HG03175 (cell line): ENCODE results near the gene NDUFA8.

Experiments
- ATAC-seq: cut with Tn5 transposase; IDR thresholded peaks from one replicate; pipeline ENCODE4 v1.9.1; 2021; ENCODE audit warnings: mild to moderate bottlenecking, moderate library complexity; ENCODE audit not compliant: unreplicated experiment

NDUFA8 gene

DNA sequence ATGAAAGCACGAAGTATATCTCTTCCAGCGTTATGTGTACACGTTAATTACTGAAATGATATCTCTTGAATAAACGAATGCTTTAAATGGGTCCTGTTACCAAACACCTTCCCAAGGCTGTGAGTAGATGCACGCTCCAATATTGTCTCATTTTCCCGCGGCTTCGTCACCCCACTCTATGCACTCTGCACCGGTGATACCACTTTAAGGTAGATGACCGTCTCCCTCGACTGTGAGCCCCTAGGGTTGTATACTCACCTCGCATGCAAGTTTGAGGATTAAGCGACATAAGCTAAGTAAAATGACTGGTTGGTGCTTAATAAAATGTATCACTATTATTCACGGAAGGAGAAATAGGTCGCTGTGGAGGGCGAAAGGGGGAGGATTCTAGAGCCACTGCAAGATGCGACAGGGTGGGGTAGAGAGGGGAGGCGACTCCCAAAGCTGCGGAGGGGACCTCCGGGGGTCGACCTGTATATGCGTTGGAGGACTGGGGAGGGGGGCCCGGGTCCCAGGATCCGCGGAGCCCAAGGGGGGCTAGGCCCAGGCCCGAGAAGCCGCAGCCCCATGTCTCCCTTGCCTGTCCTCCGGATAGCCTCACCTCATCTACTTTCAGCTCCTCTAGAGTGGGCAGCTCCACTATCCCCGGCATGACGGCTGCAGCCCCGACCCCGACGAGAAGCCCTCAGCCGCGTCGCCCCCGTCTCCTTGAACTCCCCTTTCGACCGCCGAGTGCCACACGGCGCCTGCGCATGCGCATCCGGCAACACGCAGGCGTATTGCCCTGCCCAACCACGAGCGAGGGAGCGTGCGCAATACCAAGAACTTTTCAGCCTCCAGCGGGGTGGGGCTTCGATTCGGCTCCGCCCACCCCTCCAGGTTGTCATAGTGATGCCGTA, at the start of gene NDUFA8, which contains the start of gene MORN5:
Gene NDUFA8, minus strand, starts transcription at position 754 of the 899 bp plus-strand sequence. Its CDS starts 102 bp downstream, at position 652.
Gene MORN5, plus strand, starts transcription at position 883 of the 899 bp plus-strand sequence. CDS start 65 bp downstream, outside the sequence.
- peak; percentile 95 for ATAC-seq

DNA sequence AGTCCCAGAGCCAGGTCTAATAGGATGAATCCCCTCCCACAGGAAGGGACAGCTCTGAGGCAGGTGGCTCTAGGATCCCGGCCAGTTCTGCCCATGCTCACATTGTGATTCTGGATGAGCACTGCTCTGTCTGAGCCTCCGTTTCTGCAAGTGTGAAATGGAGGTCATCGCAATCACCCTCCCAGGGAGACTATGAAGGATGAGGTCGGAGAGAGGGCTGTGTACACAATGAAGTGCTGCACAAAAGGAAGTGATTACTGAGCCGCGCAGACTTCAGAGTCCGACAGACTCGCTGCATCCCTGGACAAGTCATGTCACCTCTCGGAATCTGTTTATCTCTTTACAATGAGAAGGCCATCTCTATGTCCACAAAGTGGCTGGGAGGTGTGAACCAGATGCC, 47.5 kb upstream of the NDUFA8 start:
- no peak for ATAC-seq

DNA sequence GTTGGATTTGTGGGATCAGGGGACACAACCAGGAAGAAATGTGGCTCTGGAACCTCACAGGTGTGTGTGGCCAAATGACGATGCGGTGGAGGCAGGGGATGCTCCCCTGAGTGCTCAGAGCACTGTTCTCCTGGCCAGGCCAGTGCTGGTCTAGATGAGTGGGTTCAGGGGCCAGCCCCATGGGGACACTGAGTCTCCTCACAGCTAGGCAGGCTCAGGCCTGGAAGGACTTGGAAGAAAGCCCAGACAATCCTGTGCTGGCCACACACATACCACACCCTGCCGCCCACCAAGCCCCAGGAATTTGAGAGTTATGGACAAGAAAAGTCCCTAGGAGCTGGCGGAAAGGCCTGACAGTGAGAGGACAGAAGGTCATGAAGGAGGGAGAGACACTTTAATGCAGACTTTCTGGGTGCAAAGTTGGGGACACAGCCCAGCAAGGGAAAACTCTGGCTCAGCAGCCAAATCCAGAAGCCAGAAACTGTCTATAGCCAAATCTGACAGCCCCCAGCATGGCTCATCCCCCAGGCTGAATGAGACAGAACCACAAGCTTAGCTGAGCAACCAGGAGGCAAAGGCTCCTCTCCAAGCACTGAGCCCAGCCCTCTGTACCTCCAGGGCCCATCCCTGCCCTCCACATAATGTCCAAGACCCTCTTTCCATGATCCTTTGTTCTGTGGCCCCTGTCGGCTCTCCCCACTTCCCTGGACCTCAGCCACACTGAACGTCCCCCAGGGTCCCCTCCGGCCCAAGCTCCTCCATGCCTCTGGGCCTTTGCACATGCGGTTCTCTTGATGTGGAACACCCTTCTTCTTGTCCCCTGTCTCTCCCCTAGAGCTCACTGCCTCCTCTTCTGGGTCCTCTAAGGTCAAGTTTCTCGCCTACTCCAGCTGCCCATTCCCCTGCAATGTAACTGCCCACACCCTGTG, 46.8 kb upstream of the NDUFA8 start:
- ATAC-seq, result no peak

DNA sequence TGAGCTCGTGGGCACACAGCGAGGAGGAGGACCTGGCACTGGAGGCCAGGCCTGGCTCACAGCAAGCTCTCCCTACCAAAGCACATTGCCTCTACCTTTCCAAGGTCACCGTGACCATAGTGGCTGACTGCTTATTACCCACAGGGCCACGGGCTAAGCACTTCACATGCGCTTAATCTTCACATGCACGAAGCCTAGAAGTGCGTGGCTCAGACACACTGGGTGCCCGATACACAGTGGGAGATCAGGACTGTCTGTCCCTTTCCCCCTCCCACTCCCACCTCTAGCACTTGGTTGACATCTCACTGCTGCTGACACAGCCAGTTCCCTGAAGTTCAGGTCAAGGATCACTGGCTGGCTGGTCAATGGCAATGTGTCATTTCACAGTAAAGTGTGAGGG, 45.6 kb upstream of the NDUFA8 start:
- no peak for ATAC-seq

DNA sequence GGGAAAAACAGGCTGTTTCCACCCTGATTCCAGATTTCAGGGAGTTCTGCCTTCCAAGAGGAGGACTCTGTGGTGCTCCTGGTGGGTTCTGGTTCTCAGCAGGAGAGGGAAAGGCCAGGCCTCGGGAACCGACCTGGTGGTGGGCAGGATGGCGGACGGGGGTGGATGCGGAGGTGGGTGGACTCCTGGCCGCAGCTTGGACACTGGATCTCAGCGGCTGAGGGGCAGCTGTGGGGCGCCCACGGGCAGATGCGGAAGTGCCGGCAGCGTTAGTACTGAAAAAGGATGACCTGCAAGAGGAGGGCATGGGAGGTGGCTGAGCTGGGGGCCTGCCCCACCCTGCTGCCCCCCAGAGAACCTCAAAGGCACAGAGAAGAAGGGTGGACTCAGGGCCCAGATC, 44.9 kb upstream of the NDUFA8 start:
- ATAC-seq, result no peak

DNA sequence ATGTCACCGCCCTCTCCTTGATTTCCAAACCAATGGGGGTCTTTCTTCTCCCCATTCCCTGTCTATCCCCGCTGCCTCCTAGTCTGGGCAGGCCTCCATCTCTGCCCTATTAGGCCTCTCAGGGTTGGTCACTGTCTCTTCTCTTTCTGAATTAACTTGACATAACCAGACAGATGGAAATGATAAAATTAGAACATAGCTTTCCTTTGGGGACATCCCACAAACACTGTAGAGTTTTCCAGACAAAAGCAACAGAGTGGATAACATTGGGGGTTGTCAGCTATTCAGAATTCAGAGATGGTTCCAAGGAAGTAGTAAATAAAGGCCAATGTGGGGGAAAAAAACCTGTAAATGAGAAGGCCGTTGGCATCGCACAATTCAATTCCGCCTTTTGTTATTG, 44.5 kb upstream of the NDUFA8 start:
- ATAC-seq, result no peak

DNA sequence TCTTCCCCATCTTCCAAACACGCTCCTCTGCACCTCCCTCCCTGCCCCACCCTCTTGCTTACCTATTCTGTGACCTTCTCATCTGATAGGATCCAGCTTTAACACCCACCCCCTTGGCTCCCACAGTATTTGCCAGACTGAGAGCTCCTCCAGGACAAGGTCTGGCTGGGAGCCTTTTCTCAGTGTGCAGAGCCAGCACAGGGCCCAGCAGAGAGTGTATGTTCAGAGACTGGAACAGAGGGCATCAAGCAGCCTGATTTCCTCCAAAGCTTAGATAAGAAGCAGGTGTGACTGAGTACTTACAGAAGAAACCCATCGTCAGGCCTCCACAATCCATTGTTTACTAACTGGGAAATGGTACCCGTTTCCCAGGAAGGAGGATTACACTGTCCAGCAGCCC, 42.5 kb upstream of the NDUFA8 start:
- ATAC-seq, result no peak

DNA sequence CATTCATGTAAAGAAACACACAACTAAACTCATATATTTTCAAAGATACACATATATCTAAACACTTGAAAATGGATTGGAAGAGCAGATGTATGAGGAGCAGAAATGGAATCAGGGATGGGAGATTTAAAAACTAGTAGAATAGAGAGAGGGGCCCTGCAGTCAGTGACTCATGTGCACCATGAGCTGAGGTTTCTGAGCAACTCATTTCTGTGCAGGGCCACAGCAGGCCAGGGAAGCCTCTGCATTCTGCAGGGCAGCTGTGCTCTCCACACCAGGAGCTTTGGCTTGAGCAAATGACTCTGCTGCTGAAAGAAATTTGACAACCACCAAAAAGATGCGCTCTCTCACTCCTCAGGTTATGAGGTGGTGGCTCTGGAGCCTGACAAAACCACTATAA, 42.1 kb upstream of the NDUFA8 start:
- ATAC-seq, result no peak

DNA sequence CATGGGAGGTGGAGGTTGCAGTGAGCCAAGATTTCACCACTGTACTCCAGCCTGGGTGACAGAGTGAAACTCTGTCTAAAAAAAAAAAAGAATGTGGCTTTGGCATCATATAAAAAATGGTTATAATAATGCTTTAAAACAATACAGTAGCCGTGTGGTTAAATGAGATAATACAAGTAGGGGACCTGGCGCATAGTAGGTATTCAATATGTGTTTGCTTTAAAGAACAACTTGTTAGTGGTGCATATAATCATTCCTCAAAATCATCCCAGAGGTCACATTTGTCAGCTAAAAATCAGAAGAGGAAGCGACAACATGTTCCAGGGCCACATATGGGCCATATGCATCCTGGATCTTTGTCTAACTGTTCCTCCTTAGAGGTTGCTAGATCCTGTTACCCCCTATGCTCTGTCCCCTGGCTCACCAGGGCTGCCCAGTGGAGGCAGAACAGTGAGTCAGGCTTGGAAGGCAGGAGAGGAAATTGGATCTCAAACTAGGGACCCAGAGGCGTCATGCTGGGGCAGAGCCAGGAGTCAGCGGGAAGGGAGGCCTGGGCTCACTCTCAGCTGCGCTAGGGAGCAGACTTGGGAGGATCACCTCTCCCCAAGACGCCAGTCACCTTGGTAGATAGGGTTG, 41.5 kb upstream of the NDUFA8 start:
- ATAC-seq, result no peak

DNA sequence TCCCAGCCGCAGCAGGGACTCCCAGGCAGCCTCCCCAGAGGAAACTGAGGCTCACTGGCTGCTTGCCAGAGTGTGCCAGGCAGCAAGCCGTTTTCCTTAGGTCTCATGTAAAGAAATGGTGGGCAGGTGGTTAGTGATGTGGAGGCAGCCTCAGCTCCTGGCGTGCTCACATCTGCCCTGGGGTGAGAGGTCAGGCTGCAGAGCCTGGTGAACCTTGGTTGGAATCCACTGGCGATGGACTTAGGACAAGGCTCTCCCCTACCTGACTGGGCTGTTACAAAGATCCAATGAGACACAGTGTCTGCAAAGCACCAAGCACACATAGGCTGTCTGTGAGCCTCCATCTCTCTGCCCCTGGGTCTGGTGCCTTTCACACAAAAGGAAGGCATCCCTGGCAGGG, 38.3 kb upstream of the NDUFA8 start:
- ATAC-seq, result no peak

DNA sequence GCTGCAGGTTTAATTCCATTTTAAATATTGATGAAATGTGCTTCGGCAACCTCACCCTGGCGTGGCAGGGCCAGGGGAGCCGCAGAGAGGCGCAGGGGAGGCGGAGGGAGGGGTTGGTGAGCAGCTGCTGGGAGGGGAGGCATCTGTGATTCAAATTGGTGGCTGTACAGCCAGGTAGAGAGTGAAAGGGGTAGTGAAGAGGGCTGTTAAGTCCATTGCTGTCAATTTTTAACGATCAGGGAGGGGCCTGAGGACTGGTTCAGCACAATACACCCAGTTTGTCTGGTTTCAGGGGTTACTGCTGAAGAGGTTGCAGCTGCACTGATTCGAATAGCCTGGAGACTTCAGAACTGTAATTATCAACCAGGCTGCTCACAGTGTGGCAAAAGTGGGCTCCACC, 37.8 kb upstream of the NDUFA8 start:
- ATAC-seq, result peak; percentile 62

DNA sequence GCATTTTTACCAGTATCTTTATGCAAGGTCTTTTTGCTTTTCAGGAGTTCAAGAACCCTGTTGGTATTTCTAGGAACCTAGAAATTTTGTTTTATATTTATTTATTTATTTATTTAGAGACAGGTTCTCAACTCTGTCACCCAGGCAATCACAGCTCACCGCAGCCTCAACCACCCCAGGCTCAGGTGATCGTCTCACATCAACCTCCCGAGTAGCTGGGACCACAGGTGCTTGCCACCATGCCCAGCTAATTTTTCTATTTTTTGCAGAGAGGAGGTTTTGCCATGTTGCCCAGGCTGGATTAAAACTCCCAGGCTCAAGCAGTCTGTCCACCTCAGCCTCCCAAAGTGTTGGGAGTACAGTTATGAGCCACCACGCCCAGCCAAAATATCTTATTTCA, 36.3 kb upstream of the NDUFA8 start:
- ATAC-seq, result no peak

DNA sequence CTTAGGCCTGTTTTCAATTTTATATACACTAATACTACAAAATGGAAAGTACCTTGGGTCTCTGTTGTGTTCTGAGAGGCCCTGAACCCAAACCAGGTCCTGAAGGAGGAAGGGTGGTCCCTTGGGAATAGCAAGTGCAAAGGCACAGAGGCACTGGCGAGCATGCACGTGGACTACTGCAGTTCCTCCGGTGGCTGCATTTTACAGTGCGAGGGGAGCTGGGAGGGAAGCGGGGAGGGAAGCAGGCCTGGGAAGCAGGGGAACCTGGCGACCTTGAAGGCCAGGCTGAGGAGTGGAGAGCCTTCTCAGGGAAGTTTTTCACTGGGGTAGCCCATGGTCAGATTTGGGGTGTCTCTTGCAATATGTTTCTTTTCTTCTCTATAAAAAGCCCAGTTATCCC, 34.1 kb upstream of the NDUFA8 start:
- no peak for ATAC-seq

DNA sequence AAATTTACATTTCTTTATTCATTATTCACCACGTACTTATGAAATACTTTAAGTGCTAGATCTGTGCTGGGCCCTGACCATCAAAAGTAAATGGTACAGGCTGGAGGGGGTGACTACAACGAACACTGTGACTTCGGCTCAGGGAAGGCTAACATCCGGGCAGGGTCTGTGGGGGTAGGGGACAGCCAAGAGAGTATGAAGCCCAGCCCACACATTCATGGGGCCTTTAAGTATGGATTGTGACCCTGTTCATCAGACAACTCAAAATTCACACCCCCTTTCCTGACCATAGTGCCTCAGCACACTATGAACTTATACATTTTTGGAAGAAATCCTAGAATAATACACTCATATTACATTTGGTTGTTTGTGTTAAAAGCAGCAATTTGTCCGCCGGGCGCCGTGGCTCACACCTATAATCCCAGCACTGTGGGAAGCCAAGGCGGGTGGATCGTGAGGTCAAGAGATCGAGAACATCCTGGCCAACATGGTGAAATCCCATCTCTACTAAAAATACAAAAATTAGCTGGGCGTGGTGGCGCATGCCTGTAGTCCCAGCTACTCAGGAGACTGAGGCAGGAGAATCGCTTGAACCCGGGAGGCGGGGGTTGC, 33.4 kb upstream of the NDUFA8 start:
- no peak for ATAC-seq

DNA sequence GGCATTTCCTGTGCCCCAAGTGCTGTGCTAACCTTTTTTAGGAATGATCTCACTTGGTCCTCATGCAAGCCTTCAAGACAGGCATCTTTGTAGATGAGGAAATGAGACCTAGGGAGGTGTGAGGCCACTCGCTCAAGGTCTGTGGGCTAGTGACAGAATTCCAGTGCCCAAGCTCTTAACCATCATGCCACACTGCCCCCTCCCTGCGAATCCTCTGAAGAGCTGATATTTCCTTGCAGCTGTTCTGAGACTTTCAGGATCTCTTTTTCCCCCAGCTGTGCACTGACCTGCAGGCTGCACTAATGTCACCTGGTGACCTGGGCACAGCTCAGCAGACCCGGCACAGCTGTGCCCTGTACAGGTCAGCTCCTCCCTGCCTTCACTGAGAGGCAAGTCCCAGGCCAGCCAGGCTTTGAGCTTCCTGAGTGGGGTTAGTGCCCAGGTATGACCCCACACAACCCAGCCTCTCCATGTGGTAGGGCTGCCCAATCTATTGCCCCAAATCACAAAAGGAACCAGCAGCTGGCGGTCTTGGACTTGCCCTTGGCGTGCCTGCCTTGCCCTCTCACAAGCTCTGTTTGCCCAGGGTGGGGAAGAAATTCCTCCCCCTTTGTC, 32.8 kb upstream of the NDUFA8 start:
- ATAC-seq, result no peak

DNA sequence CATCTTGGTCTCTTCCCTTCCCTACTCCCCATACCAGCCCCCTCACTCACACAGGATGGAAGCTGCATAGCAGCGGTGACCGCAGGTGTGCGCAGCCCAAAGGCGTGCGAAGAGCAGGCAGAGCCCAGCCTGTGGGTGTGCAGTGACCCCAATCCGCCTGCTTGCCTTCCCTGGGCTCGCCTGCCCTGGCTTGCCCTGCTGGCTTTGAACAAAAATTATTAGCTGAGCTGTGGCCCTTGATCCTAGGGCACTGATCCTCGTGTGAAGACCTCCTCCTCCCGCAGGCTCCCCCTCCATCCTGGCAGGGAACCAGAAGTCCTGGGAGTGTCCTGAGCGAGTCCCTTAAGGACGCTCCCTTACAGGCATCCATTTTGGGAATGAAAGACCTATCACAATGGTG, 32.0 kb upstream of the NDUFA8 start:
- ATAC-seq, result no peak

DNA sequence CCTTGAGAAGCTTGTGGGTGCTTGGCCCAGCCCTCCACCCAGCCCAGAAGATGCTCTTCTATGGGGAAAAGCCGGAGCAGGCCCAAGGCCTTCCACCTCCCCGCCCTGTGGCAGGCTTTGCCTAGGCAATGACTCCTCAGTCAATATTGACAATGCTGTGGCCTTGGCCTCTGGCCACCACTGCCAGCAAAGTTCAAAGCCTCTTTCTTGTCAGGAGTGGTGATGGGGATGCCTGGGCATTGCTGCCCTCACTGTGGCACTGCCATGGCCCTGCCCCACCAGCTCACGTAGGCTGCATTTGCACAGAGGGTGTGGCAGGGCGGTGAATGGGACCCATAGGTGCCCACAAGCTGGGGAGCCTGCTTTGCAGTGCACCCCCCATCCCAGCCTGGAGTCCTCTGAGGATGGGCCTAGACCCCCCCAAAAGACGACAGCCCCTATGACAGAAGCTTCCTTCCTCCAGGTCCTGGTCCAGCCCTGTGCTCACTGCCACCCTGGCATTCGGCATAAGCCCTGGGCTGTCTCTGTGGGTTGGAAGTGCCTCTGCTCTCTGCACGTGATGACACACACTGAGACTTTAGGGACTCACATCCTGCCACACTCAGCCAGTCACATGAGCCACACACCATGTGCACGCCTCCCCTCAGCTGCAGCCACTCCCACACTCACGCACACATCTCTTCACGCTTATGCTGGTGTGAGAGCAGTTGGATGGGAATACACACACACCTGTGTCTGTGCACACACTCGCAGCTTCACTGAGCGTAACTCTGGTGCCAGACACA, 31.2 kb upstream of the NDUFA8 start:
- no peak for ATAC-seq

DNA sequence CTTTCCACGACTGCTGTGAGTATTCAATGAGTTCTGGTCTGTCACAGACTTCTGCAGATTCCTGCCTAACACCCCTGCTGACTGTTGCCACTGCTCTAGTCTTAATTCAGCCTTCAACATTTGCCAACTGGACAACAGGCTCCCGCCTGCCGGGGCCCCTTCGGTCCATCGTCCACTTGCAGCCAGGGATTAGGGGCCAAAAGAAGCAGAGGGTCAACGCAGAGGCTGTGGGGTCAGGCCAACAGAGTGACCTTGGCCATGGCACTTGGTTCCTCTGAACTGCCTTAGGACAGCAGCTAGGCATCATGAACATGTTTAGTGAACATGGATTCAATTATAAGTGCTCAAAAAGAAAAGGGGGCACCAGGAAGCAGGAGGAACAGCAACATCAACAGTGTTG, 28.8 kb upstream of the NDUFA8 start:
- ATAC-seq, result no peak

DNA sequence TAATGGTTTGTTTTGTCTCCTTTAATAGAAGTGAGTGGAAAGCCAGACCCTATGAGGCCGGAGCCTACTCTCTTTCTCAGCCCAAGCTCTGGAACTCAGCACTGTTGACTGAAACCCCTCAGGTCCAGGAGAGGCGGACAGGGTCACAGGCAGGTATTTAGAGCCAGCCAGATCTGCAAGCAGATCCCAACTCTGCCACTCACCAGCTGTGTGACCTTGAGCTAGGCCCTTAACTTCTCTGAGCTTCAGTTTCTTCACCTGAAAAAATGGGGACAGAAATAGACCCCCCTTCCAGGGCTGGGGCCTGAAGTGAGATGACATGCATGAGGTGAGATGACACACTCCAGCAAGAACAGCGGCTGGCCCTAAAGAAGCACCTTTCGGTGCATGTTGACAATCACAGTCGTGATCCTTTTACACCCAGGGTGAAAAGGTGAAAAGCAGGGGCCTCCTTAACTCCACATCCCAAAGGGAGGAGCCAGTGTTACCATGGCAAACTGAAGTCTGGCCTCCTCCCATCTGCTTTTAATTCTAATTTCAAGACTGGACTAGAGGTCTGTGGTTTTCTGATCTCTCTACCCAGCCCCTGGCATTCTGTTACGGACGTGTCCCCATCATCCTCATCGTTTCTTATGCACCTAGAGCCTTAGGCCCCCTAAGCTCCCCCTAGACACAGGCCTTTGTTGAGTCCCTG, 27.3 kb upstream of the NDUFA8 start:
- no peak for ATAC-seq
